Naive thymus-derived CD4-positive, alpha-beta T cell (primary cell): ENCODE results near the gene U2AF2. TPM values are rescaled to one million over a fixed set of nuclear protein-coding genes. Genes with fewer than 3 reads are reported as not detected.

Source experiments
- ATAC-seq: fragments of 150-1000 bp; cut with Tn5 transposase; 2 replicates; pipeline ENCODE4 v1.10.0; 2021; ENCODE audit warnings: mild to moderate bottlenecking, moderate library complexity
- CTCF ChIA-PET: fragments of 350-600 bp; sonication (Branson Sonifier 250); formaldehyde crosslinking; loops from one replicate; lab custom pipeline; 2021; ENCODE audit warnings: antibody characterized with exemption; lab: Charles Lee
- POLR2A ChIA-PET: fragments of 350-600 bp; sonication (Branson Sonifier 250); formaldehyde crosslinking; loops from one replicate; lab custom pipeline; 2021; ENCODE audit warnings: antibody characterized with exemption, inconsistent platforms; lab: Charles Lee
- DNase-seq, 9 donors: peaks; one replicate each; pipeline versions ENCODE4 v3.0.0 to v3.0.0-alpha.2; 2020 to 2022; ENCODE audit warnings: mixed read lengths in 1 of 9
- H3K27ac ChIP-seq: one replicate; pipeline ENCODE4 v1.7.0; 2013; ENCODE audit warnings: mild to moderate bottlenecking, low read depth, low read length, moderate library complexity
- H3K27me3 ChIP-seq, 2 donors: one replicate each; pipeline ENCODE4 v1.7.0; 2013; ENCODE audit warnings: low read length in 2 of 2, mild to moderate bottlenecking in 2 of 2, moderate library complexity in 2 of 2; ENCODE audit not compliant: control insufficient read depth in 2 of 2, insufficient read depth in 2 of 2
- H3K36me3 ChIP-seq, 3 experiments: 1 replicate in 2 of 3; 2 replicates in 1 of 3; pipeline ENCODE4 v1.7.0; 2013; ENCODE audit warnings: low read length in 3 of 3, mild to moderate bottlenecking in 3 of 3, moderate library complexity in 1 of 3; ENCODE audit not compliant: insufficient read depth in 3 of 3, control insufficient read depth in 2 of 3
- H3K4me1 ChIP-seq, 2 donors: one replicate each; pipeline ENCODE4 v1.7.0; 2013; ENCODE audit warnings: low read length in 2 of 2, mild to moderate bottlenecking in 2 of 2, moderate library complexity in 1 of 2; ENCODE audit not compliant: control insufficient read depth in 2 of 2, insufficient read depth in 2 of 2
- H3K4me3 ChIP-seq: 2 replicates; pipeline ENCODE4 v1.7.0; 2013; ENCODE audit warnings: mild to moderate bottlenecking, low read length
- H3K9me3 ChIP-seq, 3 experiments: 1 replicate in 2 of 3; 2 replicates in 1 of 3; pipeline ENCODE4 v1.7.0; 2013; ENCODE audit warnings: low read length in 3 of 3; ENCODE audit not compliant: control insufficient read depth in 2 of 3
- H3K27ac Mint-ChIP-seq, 9 donors: one replicate each; pipeline ENCODE4 v1.8.0; 2020 to 2022; ENCODE audit warnings: mixed read lengths in 9 of 9, mild to moderate bottlenecking in 8 of 9, moderate library complexity in 5 of 9, inconsistent platforms in 2 of 9
- H3K27me3 Mint-ChIP-seq, 5 donors: one replicate each; pipeline ENCODE4 v1.8.0; 2021 to 2022; ENCODE audit warnings: mixed read lengths in 5 of 5, mild to moderate bottlenecking in 1 of 5
- H3K36me3 Mint-ChIP-seq, 5 donors: one replicate each; pipeline ENCODE4 v1.8.0; 2020 to 2022; ENCODE audit warnings: mixed read lengths in 5 of 5, mild to moderate bottlenecking in 3 of 5, inconsistent platforms in 1 of 5
- H3K4me1 Mint-ChIP-seq, 7 donors: one replicate each; pipeline ENCODE4 v1.8.0; 2020 to 2022; ENCODE audit warnings: mixed read lengths in 7 of 7, mild to moderate bottlenecking in 3 of 7, inconsistent platforms in 1 of 7
- H3K4me3 Mint-ChIP-seq, 10 donors: one replicate each; pipeline ENCODE4 v1.8.0; 2020 to 2022; ENCODE audit warnings: mild to moderate bottlenecking in 10 of 10, mixed read lengths in 10 of 10, moderate library complexity in 6 of 10, inconsistent platforms in 2 of 10
- H3K9me3 Mint-ChIP-seq, 11 donors: one replicate each; pipeline ENCODE4 v1.8.0; 2020 to 2022; ENCODE audit warnings: mixed read lengths in 11 of 11, mild to moderate bottlenecking in 4 of 11, inconsistent platforms in 1 of 11, moderate library complexity in 1 of 11
- intact Hi-C, 2 donors: fragments of 100-400 bp; cut with micrococcal nuclease; formaldehyde crosslinking; loops; one replicate each; pipeline ENCODE4 v1.15.1; 2023
- polyA plus RNA-seq, 2 donors: library from polyadenylated mRNA; unstranded; fragments of 300-500 nt; fragmentation: Illumina TruSeq; gene quantifications; one replicate each; pipeline ENCODE4 v1.2.3, GENCODE V29; 2021
- total RNA-seq, 6 experiments: library from RNA in 5 of 6; stranded (reverse) in 5 of 6; gene quantifications; 1 replicate in 5 of 6; 2 replicates in 1 of 6; pipeline ENCODE4 v1.2.3 and lab custom pipeline; 2021 to 2026

The U2AF2 gene
- total and polyA plus RNA-seq, 7 experiments from 2014 or later, result 5.7 to 284 (median 256) TPM

GRCh38 chr19:55645512-55645881 is 9.3 kb upstream of the U2AF2 start:
- intact Hi-C loops, result no loop called here
- Histone ChIP-seq H3K4me1 (peaks cover 22 to 23% of the 10 kb centered on the region in 2 donors), H3K27me3 (no peaks in the 10 kb centered on the region), H3K36me3 (peaks cover 0 to 14% (median 0%) of the 10 kb centered on the region in 3 experiments), H3K9me3 (no peaks in the 10 kb centered on the region), H3K4me3 (no peak overlapping the region), H3K27ac (no peak overlapping the region)
- H3K4me3 Mint-ChIP-seq, result peak overlapping the region; percentile 37 to 97 (median 59)
- no peaks in the 10 kb centered on the region for H3K9me3 Mint-ChIP-seq
- POLR2A ChIA-PET, result interaction anchor here (0.6 to 9.2 kb wide), 3 partner anchors 9 to 187 kb away, joined by 4 to 154 read pairs (median 4); no protein-coding TSS in a partner anchor
- no peak for DNase-seq
- CTCF ChIA-PET, result interaction anchor here (0.6 to 0.7 kb wide), 2 partner anchors 13 to 28 kb away, joined by 3 read pairs; no protein-coding TSS in a partner anchor
- no peak for ATAC-seq
- H3K36me3 Mint-ChIP-seq, result peaks cover 0 to 15% (median 0%) of the 10 kb centered on the region in 5 donors
- peaks cover 25 to 66% (median 54%) of the 10 kb centered on the region in 7 donors for H3K4me1 Mint-ChIP-seq
- no peaks in the 10 kb centered on the region for H3K27me3 Mint-ChIP-seq
- peak overlapping the region in 4 of 9 donors; percentile 51 to 91 (median 60) for H3K27ac Mint-ChIP-seq

GRCh38 chr19:55646889-55647731 is 7.7 kb upstream of the U2AF2 start:
- DNase-seq, result no peak
- H3K9me3 ChIP-seq, result no peaks in the 10 kb centered on the region

GRCh38 chr19:55647732-55648584 is 6.9 kb upstream of the U2AF2 start, which contains the start of gene CCDC106:
CCDC106 (plus strand) TSS chr19:55648212; CDS start chr19:55649047, 835 bp downstream.
- Mint-ChIP-seq H3K4me1 (peaks cover 20 to 53% (median 40%) of the 10 kb centered on the region in 7 donors), H3K27ac (peak within 1 kb of the TSS; percentile 55 to 91 (median 83)), H3K36me3 (peaks cover 0 to 14% (median 0%) of the 10 kb centered on the region in 5 donors), H3K27me3 (no peaks in the 10 kb centered on the region), H3K9me3 (no peaks in the 10 kb centered on the region), H3K4me3 (peak within 1 kb of the TSS; percentile 83 to 91 (median 89))
- POLR2A ChIA-PET, result interaction anchor here (0.5 to 9.2 kb wide), 6 partner anchors 8 to 1181 kb away, joined by 3 to 154 read pairs (median 3); no protein-coding TSS in a partner anchor
- H3K27me3 ChIP-seq, result no peaks in the 10 kb centered on the region
- H3K4me1 ChIP-seq, result peaks cover 19 to 22% of the 10 kb centered on the region in 2 donors
- DNase-seq, result peak; percentile 42 to 66 (median 61)
- peak; percentile 51 for ATAC-seq
- peaks cover 0 to 14% (median 0%) of the 10 kb centered on the region in 3 experiments for H3K36me3 ChIP-seq
- CTCF ChIA-PET, result interaction anchor here (1.0 to 2.7 kb wide), 5 partner anchors 8 to 15 kb away, joined by 3 to 17 read pairs (median 6); no protein-coding TSS in a partner anchor
- H3K27ac ChIP-seq, result peak within 1 kb of the TSS; percentile 76
- H3K4me3 ChIP-seq, result peak within 1 kb of the TSS; percentile 75
- no peaks in the 10 kb centered on the region for H3K9me3 ChIP-seq
- intact Hi-C loops, result no loop called here

More at GRCh38 chr19:55646889-55647731, 7.7 kb upstream of the U2AF2 start:
- Mint-ChIP-seq H3K27ac (peak overlapping the region; percentile 11 to 90 (median 82)), H3K27me3 (no peaks in the 10 kb centered on the region), H3K4me3 (peak overlapping the region; percentile 83 to 91 (median 89)), H3K36me3 (peaks cover 0 to 14% (median 0%) of the 10 kb centered on the region in 5 donors), H3K9me3 (no peaks in the 10 kb centered on the region), H3K4me1 (peaks cover 22 to 57% (median 44%) of the 10 kb centered on the region in 7 donors)
- peaks cover 21 to 22% of the 10 kb centered on the region in 2 donors for H3K4me1 ChIP-seq
- H3K27me3 ChIP-seq, result no peaks in the 10 kb centered on the region
- peak overlapping the region; percentile 75 for H3K4me3 ChIP-seq
- ChIA-PET CTCF (interaction anchor here (1.2 to 1.4 kb wide), 2 partner anchors 11 to 14 kb away, joined by 6 to 15 read pairs; no protein-coding TSS in a partner anchor), POLR2A (interaction anchor here (0.5 to 9.2 kb wide), 8 partner anchors 9 to 1180 kb away, joined by 3 to 154 read pairs (median 3); partner anchors contain the start of gene FIZ1)
- peaks cover 0 to 14% (median 0%) of the 10 kb centered on the region in 3 experiments for H3K36me3 ChIP-seq
- intact Hi-C loops, result no loop called here
- H3K27ac ChIP-seq, result peak overlapping the region; percentile 76
- ATAC-seq, result no peak

- Mint-ChIP-seq H3K36me3 (peaks cover 0 to 10% (median 0%) of the 10 kb centered on the region in 5 donors), H3K4me3 (peak overlapping the region; percentile 67 to 90 (median 78)), H3K4me1 (peaks cover 16 to 50% (median 36%) of the 10 kb centered on the region in 7 donors), H3K27ac (peak overlapping the region in 7 of 9 donors; percentile 47 to 83 (median 55)), H3K9me3 (peaks cover 0 to 2% (median 0%) of the 10 kb centered on the region in 11 donors), H3K27me3 (peaks cover 0 to 2% (median 0%) of the 10 kb centered on the region in 5 donors)
- peak overlapping the region; percentile 76 for H3K27ac ChIP-seq
- ChIA-PET CTCF (interaction anchor here (1.0 to 2.7 kb wide), 3 partner anchors 9 to 16 kb away, joined by 3 to 17 read pairs (median 4); no protein-coding TSS in a partner anchor), POLR2A (interaction anchor here (0.6 to 9.2 kb wide), 2 partner anchors 13 to 187 kb away, joined by 3 to 154 read pairs; no protein-coding TSS in a partner anchor)
- no peak for ATAC-seq
- intact Hi-C loops, result no loop called here
- peaks cover 16 to 22% of the 10 kb centered on the region in 2 donors for H3K4me1 ChIP-seq
- peaks cover 0 to 14% (median 0%) of the 10 kb centered on the region in 3 experiments for H3K36me3 ChIP-seq
- no peaks in the 10 kb centered on the region for H3K9me3 ChIP-seq
- no peak for DNase-seq
- H3K4me3 ChIP-seq, result peak overlapping the region; percentile 75
- no peaks in the 10 kb centered on the region for H3K27me3 ChIP-seq
These were observed 6.1 kb upstream of the U2AF2 start for GRCh38 chr19:55648585-55649267.

- peaks cover 0 to 9% (median 0%) of the 10 kb centered on the region in 11 donors for H3K9me3 Mint-ChIP-seq
- Histone ChIP-seq H3K27me3 (no peaks in the 10 kb centered on the region), H3K36me3 (peaks cover 0 to 12% (median 0%) of the 10 kb centered on the region in 3 experiments), H3K4me3 (no peak overlapping the region), H3K27ac (peak overlapping the region; percentile 76), H3K9me3 (no peaks in the 10 kb centered on the region), H3K4me1 (peaks cover 9 to 17% of the 10 kb centered on the region in 2 donors)
- CTCF ChIA-PET, result interaction anchor here (1.0 to 2.7 kb wide), 2 partner anchors 10 to 17 kb away, joined by 3 to 17 read pairs; no protein-coding TSS in a partner anchor
- H3K27me3 Mint-ChIP-seq, result peaks cover 0 to 2% (median 0%) of the 10 kb centered on the region in 5 donors
- intact Hi-C loops, result loop anchor here (5.0 to 10.0 kb wide), 4 partner anchors 242 to 1485 kb away; partner anchors contain the start of genes LENG9 (in 1 of the 2), UBE2S (in 1 of the 2) and ZSCAN5A (in 1 of the 2)
- peaks cover 13 to 48% (median 29%) of the 10 kb centered on the region in 7 donors for H3K4me1 Mint-ChIP-seq
- peak overlapping the region; percentile 67 to 90 (median 80) for H3K4me3 Mint-ChIP-seq
- ATAC-seq, result no peak
- H3K27ac Mint-ChIP-seq, result peak overlapping the region in 7 of 9 donors; percentile 51 to 83 (median 65)
- POLR2A ChIA-PET, result interaction anchor here (1.0 to 9.2 kb wide), 2 partner anchors 7 to 14 kb away, joined by 3 to 154 read pairs; no protein-coding TSS in a partner anchor
- no peak for DNase-seq
- peaks cover 0 to 8% (median 0%) of the 10 kb centered on the region in 5 donors for H3K36me3 Mint-ChIP-seq
These were observed 5.3 kb upstream of the U2AF2 start for GRCh38 chr19:55649268-55650125.
